GM21576 (cell line): ENCODE data around the gene ATP1A4.

Source experiments
- ATAC-seq: cut with Tn5 transposase; IDR thresholded peaks from one replicate; pipeline ENCODE4 v1.9.1; 2021; ENCODE audit warnings: mild to moderate bottlenecking, moderate library complexity; ENCODE audit not compliant: unreplicated experiment

The ATP1A4 gene

GRCh38 chr1:160224606-160225005 is 73.2 kb downstream of the ATP1A4 start:
- no peak for ATAC-seq

- no peak for ATAC-seq
Observed at GRCh38 chr1:160225345-160225744, 73.9 kb downstream of the ATP1A4 start.

- no peak for ATAC-seq
Observed at GRCh38 chr1:160226623-160227022, 75.2 kb downstream of the ATP1A4 start.

- no peak for ATAC-seq
Observed at GRCh38 chr1:160227034-160227433, 75.6 kb downstream of the ATP1A4 start.

- no peak for ATAC-seq
Observed at GRCh38 chr1:160227561-160227960, 76.2 kb downstream of the ATP1A4 start.

GRCh38 chr1:160228431-160228830 is 77.0 kb downstream of the ATP1A4 start:
- no peak for ATAC-seq

- no peak for ATAC-seq
Observed at GRCh38 chr1:160232911-160233310, 81.5 kb downstream of the ATP1A4 start.
